ENCODE data around the gene NEO1.

DNA sequence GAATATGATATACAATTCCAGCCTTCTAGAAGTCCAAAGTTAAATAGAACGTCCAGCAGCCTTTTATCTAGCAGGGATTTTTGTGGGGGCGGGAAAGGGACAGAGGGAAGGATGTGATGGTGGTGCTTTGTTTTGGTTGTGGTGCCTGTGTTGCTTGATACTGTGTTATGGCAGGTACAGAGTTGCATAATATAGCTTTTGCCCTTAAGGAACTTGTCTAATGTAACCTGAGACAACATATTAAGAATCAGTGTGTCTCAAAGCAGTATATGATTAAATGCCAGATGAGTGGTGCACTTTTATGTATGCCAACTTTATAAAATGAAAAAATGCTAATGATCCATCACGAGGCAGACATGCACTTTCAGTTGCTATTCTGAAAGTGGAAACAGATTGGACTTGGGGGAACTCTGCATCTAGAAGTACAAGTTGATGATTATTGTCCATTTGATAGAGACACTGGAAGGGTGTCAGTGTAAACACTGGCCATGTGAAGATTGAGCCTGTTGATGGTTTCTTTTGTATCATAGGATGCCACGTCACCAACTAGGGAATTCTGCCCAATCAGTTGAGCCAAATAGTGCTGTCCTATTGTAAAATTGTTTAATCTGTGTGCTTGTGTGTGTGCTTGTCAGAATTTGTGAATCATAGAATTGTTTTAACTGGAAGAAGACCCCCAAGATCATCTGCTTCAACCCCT is 23.0 kb downstream of the NEO1 start:
- TF ChIP-seq, protein P1, sequence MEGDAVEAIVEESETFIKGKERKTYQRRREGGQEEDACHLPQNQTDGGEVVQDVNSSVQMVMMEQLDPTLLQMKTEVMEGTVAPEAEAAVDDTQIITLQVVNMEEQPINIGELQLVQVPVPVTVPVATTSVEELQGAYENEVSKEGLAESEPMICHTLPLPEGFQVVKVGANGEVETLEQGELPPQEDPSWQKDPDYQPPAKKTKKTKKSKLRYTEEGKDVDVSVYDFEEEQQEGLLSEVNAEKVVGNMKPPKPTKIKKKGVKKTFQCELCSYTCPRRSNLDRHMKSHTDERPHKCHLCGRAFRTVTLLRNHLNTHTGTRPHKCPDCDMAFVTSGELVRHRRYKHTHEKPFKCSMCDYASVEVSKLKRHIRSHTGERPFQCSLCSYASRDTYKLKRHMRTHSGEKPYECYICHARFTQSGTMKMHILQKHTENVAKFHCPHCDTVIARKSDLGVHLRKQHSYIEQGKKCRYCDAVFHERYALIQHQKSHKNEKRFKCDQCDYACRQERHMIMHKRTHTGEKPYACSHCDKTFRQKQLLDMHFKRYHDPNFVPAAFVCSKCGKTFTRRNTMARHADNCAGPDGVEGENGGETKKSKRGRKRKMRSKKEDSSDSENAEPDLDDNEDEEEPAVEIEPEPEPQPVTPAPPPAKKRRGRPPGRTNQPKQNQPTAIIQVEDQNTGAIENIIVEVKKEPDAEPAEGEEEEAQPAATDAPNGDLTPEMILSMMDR (IDR thresholded peaks at IDR 0.05 in 2 of 3, conservative IDR thresholded peaks at IDR 0.05 in 1 of 3; ENCODE audit: insufficient read depth in 2 of 3, low read depth in 1 of 3, low read length in 3 of 3) = no peak
- TF ChIP-seq POLR2AphosphoS5 (IDR thresholded peaks at IDR 0.05; ENCODE audit: control insufficient read depth, insufficient read depth, low read depth, low read length) = no peak
- TF ChIP-seq ZBTB17 (CRISPR knock-in tag; IDR thresholded peaks at IDR 0.05) = no peak
- TF ChIP-seq MYC (IDR thresholded peaks at IDR 0.05; ENCODE audit: low read depth, low read length) = no peak
- no peak for TF ChIP-seq MYC (CRISPR knock-in tag; IDR thresholded peaks at IDR 0.05; ENCODE audit: borderline replicate concordance, low read depth)
- no peak for TF ChIP-seq EZH2 (IDR thresholded peaks at IDR 0.05; ENCODE audit: borderline replicate concordance, low read depth, low read length)
- no peak for TF ChIP-seq ZNF785 (CRISPR knock-in tag; IDR thresholded peaks at IDR 0.05)
- TF ChIP-seq, protein P2, sequence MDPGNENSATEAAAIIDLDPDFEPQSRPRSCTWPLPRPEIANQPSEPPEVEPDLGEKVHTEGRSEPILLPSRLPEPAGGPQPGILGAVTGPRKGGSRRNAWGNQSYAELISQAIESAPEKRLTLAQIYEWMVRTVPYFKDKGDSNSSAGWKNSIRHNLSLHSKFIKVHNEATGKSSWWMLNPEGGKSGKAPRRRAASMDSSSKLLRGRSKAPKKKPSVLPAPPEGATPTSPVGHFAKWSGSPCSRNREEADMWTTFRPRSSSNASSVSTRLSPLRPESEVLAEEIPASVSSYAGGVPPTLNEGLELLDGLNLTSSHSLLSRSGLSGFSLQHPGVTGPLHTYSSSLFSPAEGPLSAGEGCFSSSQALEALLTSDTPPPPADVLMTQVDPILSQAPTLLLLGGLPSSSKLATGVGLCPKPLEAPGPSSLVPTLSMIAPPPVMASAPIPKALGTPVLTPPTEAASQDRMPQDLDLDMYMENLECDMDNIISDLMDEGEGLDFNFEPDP (CRISPR knock-in tag; IDR thresholded peaks at IDR 0.05) = no peak
- no peak for TF ChIP-seq FOXP1 (CRISPR knock-in tag; IDR thresholded peaks at IDR 0.05)
- TF ChIP-seq, protein P3, sequence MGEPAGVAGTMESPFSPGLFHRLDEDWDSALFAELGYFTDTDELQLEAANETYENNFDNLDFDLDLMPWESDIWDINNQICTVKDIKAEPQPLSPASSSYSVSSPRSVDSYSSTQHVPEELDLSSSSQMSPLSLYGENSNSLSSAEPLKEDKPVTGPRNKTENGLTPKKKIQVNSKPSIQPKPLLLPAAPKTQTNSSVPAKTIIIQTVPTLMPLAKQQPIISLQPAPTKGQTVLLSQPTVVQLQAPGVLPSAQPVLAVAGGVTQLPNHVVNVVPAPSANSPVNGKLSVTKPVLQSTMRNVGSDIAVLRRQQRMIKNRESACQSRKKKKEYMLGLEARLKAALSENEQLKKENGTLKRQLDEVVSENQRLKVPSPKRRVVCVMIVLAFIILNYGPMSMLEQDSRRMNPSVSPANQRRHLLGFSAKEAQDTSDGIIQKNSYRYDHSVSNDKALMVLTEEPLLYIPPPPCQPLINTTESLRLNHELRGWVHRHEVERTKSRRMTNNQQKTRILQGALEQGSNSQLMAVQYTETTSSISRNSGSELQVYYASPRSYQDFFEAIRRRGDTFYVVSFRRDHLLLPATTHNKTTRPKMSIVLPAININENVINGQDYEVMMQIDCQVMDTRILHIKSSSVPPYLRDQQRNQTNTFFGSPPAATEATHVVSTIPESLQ (CRISPR knock-in tag; IDR thresholded peaks at IDR 0.05) = no peak
- TF ChIP-seq, protein P4, sequence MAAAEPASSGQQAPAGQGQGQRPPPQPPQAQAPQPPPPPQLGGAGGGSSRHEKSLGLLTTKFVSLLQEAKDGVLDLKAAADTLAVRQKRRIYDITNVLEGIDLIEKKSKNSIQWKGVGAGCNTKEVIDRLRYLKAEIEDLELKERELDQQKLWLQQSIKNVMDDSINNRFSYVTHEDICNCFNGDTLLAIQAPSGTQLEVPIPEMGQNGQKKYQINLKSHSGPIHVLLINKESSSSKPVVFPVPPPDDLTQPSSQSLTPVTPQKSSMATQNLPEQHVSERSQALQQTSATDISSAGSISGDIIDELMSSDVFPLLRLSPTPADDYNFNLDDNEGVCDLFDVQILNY (CRISPR knock-in tag; IDR thresholded peaks at IDR 0.05) = no peak
- TF ChIP-seq SMAD1 (IDR thresholded peaks at IDR 0.05; ENCODE audit: low read depth, low read length, partially characterized antibody) = no peak
